ENCODE measurements around the gene SHISA6. TPM values are rescaled to one million over a fixed set of nuclear protein-coding genes. Genes with fewer than 3 reads are reported as not detected.

SHISA6 gene
- polyA plus RNA-seq, 1 donor (not counting 4 experiments of a cell fraction or from before 2014, with no cell fraction given), result 2.2 TPM

- H3K4me2 ChIP-seq (ENCODE audit: control insufficient read depth, extremely low read depth, insufficient read depth, low read depth, low read length), result no peak overlapping the region
- dilution Hi-C loops (cut with MboI; ENCODE audit: extremely low pct_ligation_motif_present, low sequenced_read_pairs), result no loop called here
- no peaks in the 10 kb centered on the region for H4K20me1 ChIP-seq (ENCODE audit: control insufficient read depth, extremely low read depth, insufficient read depth, low read length)
- H3K36me3 ChIP-seq (ENCODE audit: control insufficient read depth in 2 of 2, extremely low read depth in 1 of 2, insufficient read depth in 2 of 2, low read length in 2 of 2), result no peaks in the 10 kb centered on the region
- H2AFZ ChIP-seq (ENCODE audit: control insufficient read depth, low read length), result no peak overlapping the region
- FAIRE-seq, result no peak
- H3K9ac ChIP-seq (ENCODE audit: control insufficient read depth, extremely low read depth, insufficient read depth, low read length), result no peak overlapping the region
- DNase-seq (ENCODE audit: low read depth, low spot score), result no peak
- H3K27ac ChIP-seq (ENCODE audit: control insufficient read depth, insufficient read depth, low read length), result no peak overlapping the region
- no peaks in the 10 kb centered on the region for H3K79me2 ChIP-seq (ENCODE audit: control insufficient read depth, insufficient read depth, low read length)
- H3K9me3 ChIP-seq (ENCODE audit: control insufficient read depth, low read depth, low read length), result peaks cover 3% of the 10 kb centered on the region
- no peak for TF ChIP-seq CTCF (optimal IDR thresholded peaks at IDR 0.05 in 1 of 3, IDR thresholded peaks at IDR 0.05 in 1 of 3, conservative IDR thresholded peaks at IDR 0.05 in 1 of 3; ENCODE audit: extremely low read depth in 1 of 3, insufficient read depth in 2 of 3, low read length in 3 of 3)
- no peak for TF ChIP-seq EZH2 (IDR thresholded peaks at IDR 0.05; ENCODE audit: low read length)
- H3K27me3 ChIP-seq (ENCODE audit: control insufficient read depth, extremely low read depth, insufficient read depth, low read length), result no peaks in the 10 kb centered on the region
- no peak overlapping the region for H3K4me3 ChIP-seq (ENCODE audit: control insufficient read depth in 2 of 3, extremely low read depth in 1 of 3, insufficient read depth in 2 of 3, low read depth in 1 of 3, low read length in 3 of 3)
- H3K4me1 ChIP-seq (ENCODE audit: control insufficient read depth, extremely low read depth, insufficient read depth, low read length), result no peaks in the 10 kb centered on the region
- no peaks in the 10 kb centered on the region for H3K9me1 ChIP-seq (ENCODE audit: control insufficient read depth, extremely low read depth, insufficient read depth, low read length)
These were observed 254.6 kb downstream of the SHISA6 start for GRCh38 chr17:11495613-11496012.

- no peaks in the 10 kb centered on the region for H3K4me1 ChIP-seq (ENCODE audit: control insufficient read depth, extremely low read depth, insufficient read depth, low read length)
- H3K9me3 ChIP-seq (ENCODE audit: control insufficient read depth, low read depth, low read length), result peaks cover 3% of the 10 kb centered on the region
- H2AFZ ChIP-seq (ENCODE audit: control insufficient read depth, low read length), result no peak overlapping the region
- no peak overlapping the region for H3K27ac ChIP-seq (ENCODE audit: control insufficient read depth, insufficient read depth, low read length)
- FAIRE-seq (no peak), DNase-seq (ENCODE audit: low read depth, low spot score) (no peak)
- no peaks in the 10 kb centered on the region for H3K9me1 ChIP-seq (ENCODE audit: control insufficient read depth, extremely low read depth, insufficient read depth, low read length)
- H4K20me1 ChIP-seq (ENCODE audit: control insufficient read depth, extremely low read depth, insufficient read depth, low read length), result no peaks in the 10 kb centered on the region
- H3K4me2 ChIP-seq (ENCODE audit: control insufficient read depth, extremely low read depth, insufficient read depth, low read depth, low read length), result no peak overlapping the region
- H3K9ac ChIP-seq (ENCODE audit: control insufficient read depth, extremely low read depth, insufficient read depth, low read length), result no peak overlapping the region
- H3K27me3 ChIP-seq (ENCODE audit: control insufficient read depth, extremely low read depth, insufficient read depth, low read length), result no peaks in the 10 kb centered on the region
- H3K79me2 ChIP-seq (ENCODE audit: control insufficient read depth, insufficient read depth, low read length), result no peaks in the 10 kb centered on the region
- dilution Hi-C loops (cut with MboI; ENCODE audit: extremely low pct_ligation_motif_present, low sequenced_read_pairs), result no loop called here
- H3K36me3 ChIP-seq (ENCODE audit: control insufficient read depth in 2 of 2, extremely low read depth in 1 of 2, insufficient read depth in 2 of 2, low read length in 2 of 2), result no peaks in the 10 kb centered on the region
- no peak overlapping the region for H3K4me3 ChIP-seq (ENCODE audit: control insufficient read depth in 2 of 3, extremely low read depth in 1 of 3, insufficient read depth in 2 of 3, low read depth in 1 of 3, low read length in 3 of 3)
- TF ChIP-seq EZH2 (IDR thresholded peaks at IDR 0.05; ENCODE audit: low read length) (no peak), CTCF (optimal IDR thresholded peaks at IDR 0.05 in 1 of 3, IDR thresholded peaks at IDR 0.05 in 1 of 3, conservative IDR thresholded peaks at IDR 0.05 in 1 of 3; ENCODE audit: extremely low read depth in 1 of 3, insufficient read depth in 2 of 3, low read length in 3 of 3) (no peak)
These were observed 258.9 kb downstream of the SHISA6 start for GRCh38 chr17:11499881-11500280.
